ENCODE results near the gene TSFM.

The TSFM gene

DNA sequence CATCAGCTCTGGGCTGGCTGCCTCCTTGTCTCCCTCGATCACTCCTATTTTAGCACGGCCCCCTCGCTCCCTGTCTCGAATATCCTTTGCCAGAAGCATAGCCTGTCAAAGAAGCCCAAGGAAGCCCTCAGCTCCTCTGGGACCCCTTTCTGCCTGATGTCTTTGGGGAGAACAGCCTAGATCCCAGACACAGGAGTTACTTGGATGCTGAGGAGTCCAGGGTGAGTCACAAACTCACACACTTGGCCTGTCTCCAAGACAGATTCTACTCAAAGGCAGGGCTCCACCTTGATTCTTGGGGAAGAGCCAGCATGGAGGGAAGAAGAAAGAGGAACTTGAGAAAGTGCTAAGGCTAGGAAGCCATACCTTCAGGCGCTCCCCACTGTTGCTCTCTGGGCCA lies 27.9 kb downstream of the TSFM start:
- H3K27ac ChIP-seq (ENCODE audit: low read length) = no peak overlapping the region
- no peaks in the 10 kb centered on the region for H3F3A ChIP-seq (ENCODE audit: insufficient read depth, low read length)
- no peaks in the 10 kb centered on the region for H4K20me1 ChIP-seq (ENCODE audit: insufficient read depth, low read length)
- H3K4me3 ChIP-seq (ENCODE audit: low read length) = no peak overlapping the region
- no peak for DNase-seq
- H3K9ac ChIP-seq (ENCODE audit: low read length) = no peak overlapping the region
- H3K79me2 ChIP-seq (ENCODE audit: low read length) = no peaks in the 10 kb centered on the region
- H3K4me2 ChIP-seq (ENCODE audit: low read depth, low read length) = no peak overlapping the region
- H3K9me2 ChIP-seq (replicated peaks; ENCODE audit: insufficient read depth, low read length) = no peaks in the 10 kb centered on the region
- no peaks in the 10 kb centered on the region for H3K4me1 ChIP-seq (ENCODE audit: low read length)
- no peaks in the 10 kb centered on the region for H3K9me3 ChIP-seq (replicated peaks; ENCODE audit: insufficient read depth, low read length)
- H3K36me3 ChIP-seq (replicated peaks; ENCODE audit: insufficient read depth, low read length) = no peaks in the 10 kb centered on the region
- no peaks in the 10 kb centered on the region for H3K27me3 ChIP-seq (replicated peaks; ENCODE audit: insufficient read depth, low read length)
- TF ChIP-seq, protein P1, sequence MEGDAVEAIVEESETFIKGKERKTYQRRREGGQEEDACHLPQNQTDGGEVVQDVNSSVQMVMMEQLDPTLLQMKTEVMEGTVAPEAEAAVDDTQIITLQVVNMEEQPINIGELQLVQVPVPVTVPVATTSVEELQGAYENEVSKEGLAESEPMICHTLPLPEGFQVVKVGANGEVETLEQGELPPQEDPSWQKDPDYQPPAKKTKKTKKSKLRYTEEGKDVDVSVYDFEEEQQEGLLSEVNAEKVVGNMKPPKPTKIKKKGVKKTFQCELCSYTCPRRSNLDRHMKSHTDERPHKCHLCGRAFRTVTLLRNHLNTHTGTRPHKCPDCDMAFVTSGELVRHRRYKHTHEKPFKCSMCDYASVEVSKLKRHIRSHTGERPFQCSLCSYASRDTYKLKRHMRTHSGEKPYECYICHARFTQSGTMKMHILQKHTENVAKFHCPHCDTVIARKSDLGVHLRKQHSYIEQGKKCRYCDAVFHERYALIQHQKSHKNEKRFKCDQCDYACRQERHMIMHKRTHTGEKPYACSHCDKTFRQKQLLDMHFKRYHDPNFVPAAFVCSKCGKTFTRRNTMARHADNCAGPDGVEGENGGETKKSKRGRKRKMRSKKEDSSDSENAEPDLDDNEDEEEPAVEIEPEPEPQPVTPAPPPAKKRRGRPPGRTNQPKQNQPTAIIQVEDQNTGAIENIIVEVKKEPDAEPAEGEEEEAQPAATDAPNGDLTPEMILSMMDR (IDR thresholded peaks at IDR 0.05; ENCODE audit: low read length) = no peak
- TF ChIP-seq EZH2phosphoT487 (IDR thresholded peaks at IDR 0.05; ENCODE audit: low read length) = no peak
- no peak for TF ChIP-seq EZH2 (optimal IDR thresholded peaks at IDR 0.05; ENCODE audit: low read depth, low read length)
- H2AFZ ChIP-seq (ENCODE audit: low read length) = no peak overlapping the region

- H2AFZ ChIP-seq (ENCODE audit: low read length) = no peak overlapping the region
- H4K20me1 ChIP-seq (ENCODE audit: insufficient read depth, low read length) = no peaks in the 10 kb centered on the region
- no peak for TF ChIP-seq EZH2 (optimal IDR thresholded peaks at IDR 0.05; ENCODE audit: low read depth, low read length)
- no peaks in the 10 kb centered on the region for H3K9me2 ChIP-seq (replicated peaks; ENCODE audit: insufficient read depth, low read length)
- no peaks in the 10 kb centered on the region for H3K9me3 ChIP-seq (replicated peaks; ENCODE audit: insufficient read depth, low read length)
- H3K4me3 ChIP-seq (ENCODE audit: low read length) = no peak overlapping the region
- no peak for DNase-seq
- no peak overlapping the region for H3K27ac ChIP-seq (ENCODE audit: low read length)
- H3K9ac ChIP-seq (ENCODE audit: low read length) = no peak overlapping the region
- H3F3A ChIP-seq (ENCODE audit: insufficient read depth, low read length) = no peaks in the 10 kb centered on the region
- no peaks in the 10 kb centered on the region for H3K4me1 ChIP-seq (ENCODE audit: low read length)
- H3K4me2 ChIP-seq (ENCODE audit: low read depth, low read length) = no peak overlapping the region
- no peaks in the 10 kb centered on the region for H3K36me3 ChIP-seq (replicated peaks; ENCODE audit: insufficient read depth, low read length)
- H3K27me3 ChIP-seq (replicated peaks; ENCODE audit: insufficient read depth, low read length) = no peaks in the 10 kb centered on the region
- no peaks in the 10 kb centered on the region for H3K79me2 ChIP-seq (ENCODE audit: low read length)
Observed at GRCh38 chr12:57811028-57811755, 28.6 kb downstream of the TSFM start.

- Histone ChIP-seq H2AFZ (ENCODE audit: low read length) (no peak overlapping the region), H3K27ac (ENCODE audit: low read length) (no peak overlapping the region), H4K20me1 (ENCODE audit: insufficient read depth, low read length) (no peaks in the 10 kb centered on the region), H3K9ac (ENCODE audit: low read length) (no peak overlapping the region), H3K4me3 (ENCODE audit: low read length) (no peak overlapping the region), H3K4me1 (ENCODE audit: low read length) (no peaks in the 10 kb centered on the region), H3K79me2 (ENCODE audit: low read length) (no peaks in the 10 kb centered on the region), H3K9me3 (replicated peaks; ENCODE audit: insufficient read depth, low read length) (no peaks in the 10 kb centered on the region), H3F3A (ENCODE audit: insufficient read depth, low read length) (peaks cover 2% of the 10 kb centered on the region; the same call in 1 of the 2 replicates), H3K9me2 (replicated peaks; ENCODE audit: insufficient read depth, low read length) (no peaks in the 10 kb centered on the region), H3K4me2 (ENCODE audit: low read depth, low read length) (no peak overlapping the region), H3K36me3 (replicated peaks; ENCODE audit: insufficient read depth, low read length) (no peaks in the 10 kb centered on the region), H3K27me3 (replicated peaks; ENCODE audit: insufficient read depth, low read length) (no peaks in the 10 kb centered on the region)
- no peak for DNase-seq
- TF ChIP-seq EZH2phosphoT487 (IDR thresholded peaks at IDR 0.05; ENCODE audit: low read length) (no peak), EZH2 (optimal IDR thresholded peaks at IDR 0.05; ENCODE audit: low read depth, low read length) (no peak)
- TF ChIP-seq, protein P1 (IDR thresholded peaks at IDR 0.05; ENCODE audit: low read length) = no peak
Observed at GRCh38 chr12:57813111-57813970, 30.8 kb downstream of the TSFM start.

Measured in MM.1S (cell line).